GM11168 (cell line): ENCODE results near the gene RFK.
"Not testable (repeated sequence)": the region's sequence is repeated elsewhere in the genome, so short reads cannot be mapped to it uniquely, and the experiment has no call there.

Experiments used
- in situ Hi-C: fragments of 300-500 bp; cut with MboI; formaldehyde crosslinking; loops from one replicate; pipeline ENCODE4 v1.12.0; 2022; ENCODE audit warnings: low sequenced_read_pairs; ENCODE audit not compliant: unreplicated experiment

The RFK gene

GRCh38 chr9:76373173-76373783, 20.9 kb downstream of the RFK start:
- in situ Hi-C loops = no loop called here

GRCh38 chr9:76372336-76372735, 21.9 kb downstream of the RFK start:
- in situ Hi-C loops = no loop called here

DNA sequence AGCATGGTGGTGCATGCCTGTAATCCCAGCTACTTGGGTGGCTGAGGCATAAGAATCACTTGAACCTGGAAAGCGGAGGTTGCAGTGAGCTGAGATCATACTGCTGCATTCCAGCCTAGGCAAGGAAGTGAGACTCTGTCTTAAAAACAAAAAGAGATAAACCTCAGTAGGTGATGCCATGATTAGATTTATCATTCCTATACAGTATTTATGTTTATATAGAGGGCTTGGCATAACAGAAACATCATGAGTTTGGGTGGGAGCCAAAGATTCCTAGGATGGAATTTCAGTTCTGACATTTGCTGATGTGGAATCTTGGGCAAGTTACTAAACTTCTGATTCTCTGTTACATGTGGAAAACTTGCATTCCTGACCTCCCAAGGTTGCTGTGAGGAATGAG, 22.3 kb downstream of the RFK start:
- in situ Hi-C loops = no loop called here

DNA sequence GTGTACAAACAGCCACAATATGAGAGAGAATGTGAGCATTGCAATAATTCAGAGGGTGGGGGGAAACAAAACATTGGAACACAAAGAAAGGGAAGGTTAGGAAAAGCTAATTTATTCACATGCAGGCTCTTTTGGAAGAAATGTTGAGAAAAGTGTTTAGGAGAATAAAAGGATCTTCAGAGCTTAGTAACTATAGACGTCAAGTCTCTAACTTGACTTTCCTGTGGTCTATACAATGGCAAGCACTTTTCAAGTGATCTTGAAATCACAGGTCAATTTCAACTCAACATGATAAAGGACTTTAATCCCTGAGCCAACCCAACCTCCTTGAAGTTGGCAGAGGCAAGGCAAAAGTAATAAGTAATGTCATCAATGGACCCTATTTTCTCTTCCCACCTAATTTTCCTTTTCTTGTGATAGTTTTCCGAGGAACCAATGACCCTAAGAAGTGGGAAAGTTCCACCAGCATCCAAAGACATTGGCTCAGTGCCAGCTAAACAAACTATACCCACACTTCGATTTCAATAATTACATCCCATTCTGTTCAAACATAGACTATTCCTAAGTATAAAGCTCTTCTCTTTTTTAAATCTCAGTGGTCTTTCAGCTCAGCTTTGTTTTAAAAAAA, 23.7 kb downstream of the RFK start:
- in situ Hi-C loops = no loop called here

DNA sequence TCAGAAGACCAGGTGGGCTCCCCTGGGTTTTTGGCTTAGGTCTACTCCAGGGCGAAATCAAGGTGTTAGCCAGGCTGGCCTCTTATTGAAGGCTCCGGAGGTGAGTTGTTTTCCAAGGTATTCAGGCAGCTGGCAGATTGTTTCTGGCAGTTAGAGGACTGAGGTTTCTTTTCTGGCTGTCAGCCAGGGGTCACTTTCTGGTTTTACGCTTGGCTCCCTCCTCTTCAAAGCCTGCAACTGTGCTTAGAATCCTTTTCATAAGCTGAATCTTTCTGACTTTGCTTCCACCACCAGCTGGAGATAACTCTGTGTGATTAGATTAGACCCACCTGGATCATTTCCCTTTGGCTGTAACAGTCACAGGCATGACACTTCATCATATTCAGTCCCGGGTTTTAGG, 24.6 kb downstream of the RFK start:
- in situ Hi-C loops = no loop called here

DNA sequence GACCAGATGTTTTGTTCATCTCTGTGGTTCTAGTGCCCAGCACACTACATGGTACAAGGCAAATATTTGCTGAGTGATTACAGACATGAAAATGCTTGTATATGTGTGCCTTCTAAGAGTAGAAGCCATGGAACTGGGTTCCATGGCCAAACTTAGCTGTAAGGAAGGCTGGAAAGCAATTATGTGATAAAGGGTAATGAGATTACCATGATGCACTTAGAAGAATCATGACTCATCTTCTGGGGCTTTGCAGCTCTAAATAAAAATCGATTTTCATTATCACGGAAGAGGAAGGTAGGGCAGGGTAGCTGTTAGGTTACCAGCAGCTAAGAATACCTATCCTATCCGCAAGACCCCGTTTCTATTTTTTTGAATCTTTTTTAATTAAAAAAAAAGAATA, 28.0 kb downstream of the RFK start:
- in situ Hi-C loops = no loop called here

GRCh38 chr9:76365028-76365427, 29.2 kb downstream of the RFK start:
- in situ Hi-C loops = no loop called here

DNA sequence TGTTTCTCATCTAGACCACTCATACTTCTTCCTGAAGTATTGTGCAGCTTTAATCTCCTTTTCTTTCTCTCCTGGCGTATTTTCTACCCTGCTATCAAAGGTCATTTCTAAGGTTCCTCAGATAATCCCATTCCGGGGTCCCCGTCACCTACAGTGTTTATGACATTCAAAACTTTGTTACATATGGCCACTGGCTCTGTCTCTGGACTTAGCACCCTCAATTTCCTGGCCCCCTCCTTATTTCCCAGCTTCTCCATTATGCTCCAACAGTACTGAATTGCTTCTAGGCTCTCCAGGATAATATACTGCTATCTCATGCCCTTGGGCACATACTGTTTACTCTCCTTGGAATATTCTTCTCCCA, 31.2 kb downstream of the RFK start:
- in situ Hi-C loops = no loop called here

GRCh38 chr9:76362332-76363031, 31.7 kb downstream of the RFK start:
- in situ Hi-C loops = not testable (repeated sequence)

- in situ Hi-C loops = no loop called here
Measured at GRCh38 chr9:76359766-76360165, 34.5 kb downstream of the RFK start.

GRCh38 chr9:76359365-76359764, 34.9 kb downstream of the RFK start:
- in situ Hi-C loops = no loop called here

- in situ Hi-C loops = no loop called here
Measured at GRCh38 chr9:76358628-76359280, 35.5 kb downstream of the RFK start.

GRCh38 chr9:76357555-76357954, 36.7 kb downstream of the RFK start:
- in situ Hi-C loops = no loop called here

DNA sequence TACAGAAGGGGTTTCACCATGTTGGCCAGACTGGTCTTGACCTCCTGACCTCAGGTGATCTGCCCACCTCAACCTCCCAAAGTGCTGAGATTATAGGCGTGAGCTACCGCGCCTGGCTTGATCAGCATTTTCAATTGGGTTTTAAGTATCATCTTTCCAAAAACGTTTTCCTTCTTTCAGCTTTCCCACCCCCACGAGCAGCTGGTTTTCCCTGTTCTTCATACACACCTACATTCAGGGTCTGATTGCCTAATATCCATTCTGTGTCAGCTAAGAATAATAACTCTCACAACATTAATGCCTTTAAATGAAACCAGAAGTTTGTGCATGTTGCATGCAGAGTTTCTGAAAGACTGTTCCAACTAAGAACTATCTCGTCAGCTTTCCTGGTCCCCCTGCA, 38.3 kb downstream of the RFK start:
- in situ Hi-C loops = no loop called here

GRCh38 chr9:76354221-76354620, 40.0 kb downstream of the RFK start:
- in situ Hi-C loops = no loop called here

GRCh38 chr9:76353280-76353679, 40.9 kb downstream of the RFK start:
- in situ Hi-C loops = no loop called here

DNA sequence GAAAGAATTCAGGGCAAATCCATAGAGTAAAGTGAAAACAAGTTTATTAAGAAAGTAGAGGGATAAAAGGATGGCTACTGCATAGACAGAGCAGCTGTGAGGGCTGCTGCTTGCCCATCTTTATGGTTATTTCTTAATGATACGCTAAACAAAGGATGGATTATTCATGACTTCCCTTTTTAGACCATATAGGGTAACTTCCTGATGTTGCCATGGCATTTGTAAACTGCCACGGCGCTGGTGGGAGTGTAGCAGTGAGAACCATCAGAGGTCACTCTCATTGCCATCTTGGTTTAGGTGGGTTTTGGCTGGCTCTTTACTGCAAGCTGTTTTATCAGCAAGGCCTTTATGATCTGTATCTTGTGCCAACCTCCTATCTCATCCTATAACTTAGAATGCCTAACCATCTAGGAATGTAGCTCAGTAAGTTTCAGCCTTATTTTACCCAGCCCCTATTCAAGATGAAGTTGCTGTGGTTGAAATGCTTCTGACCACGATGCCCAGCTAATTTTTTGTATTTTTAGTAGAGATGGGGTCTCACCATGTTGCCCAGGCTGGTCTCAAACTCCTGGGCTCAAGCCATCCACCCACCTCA, 42.1 kb downstream of the RFK start:
- in situ Hi-C loops = no loop called here

DNA sequence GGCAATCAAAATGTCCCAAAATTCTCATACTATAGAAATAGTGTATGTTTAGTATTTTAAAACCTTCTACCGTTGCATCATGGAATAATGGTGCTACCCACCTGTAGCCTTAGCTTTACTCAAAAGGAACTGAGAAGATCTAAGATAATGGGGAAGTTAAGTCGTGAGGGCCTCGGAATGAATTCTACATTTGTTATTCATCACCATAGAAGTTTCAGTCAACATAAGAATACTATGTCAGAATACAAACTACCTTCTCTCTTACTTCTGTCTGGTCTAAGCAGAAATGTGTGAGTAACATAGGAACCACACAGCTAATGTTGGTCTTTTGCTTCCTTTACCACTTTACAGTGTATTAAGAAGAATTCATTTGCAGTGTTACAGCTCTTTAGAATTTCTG, 43.2 kb downstream of the RFK start:
- in situ Hi-C loops = no loop called here

- in situ Hi-C loops = no loop called here
Measured at GRCh38 chr9:76349865-76350264, 44.4 kb downstream of the RFK start.

- in situ Hi-C loops = no loop called here
Measured at GRCh38 chr9:76342858-76343257, 51.4 kb downstream of the RFK start.

GRCh38 chr9:76342201-76342600, 52.0 kb downstream of the RFK start:
- in situ Hi-C loops = no loop called here
